Measurements from ENCODE around the gene TSPAN3.

TSPAN3 gene

GRCh38 chr15:77070495-77071304 lies at the start of gene TSPAN3:
TSPAN3 (minus strand) TSS chr15:77071109; CDS start chr15:77070954, 155 bp downstream.
- DNase-seq: peak; percentile 93

- DNase-seq: no peak
Observed at GRCh38 chr15:77120576-77120975, 49.7 kb upstream of the TSPAN3 start.

GRCh38 chr15:77119446-77119845 lies 48.5 kb upstream of the TSPAN3 start:
- no peak for DNase-seq

- peak; percentile 57 for DNase-seq
Observed at GRCh38 chr15:77118882-77119321, 48.0 kb upstream of the TSPAN3 start.

- DNase-seq: no peak
Observed at GRCh38 chr15:77115179-77115578, 44.3 kb upstream of the TSPAN3 start.

GRCh38 chr15:77112838-77113504 lies 42.1 kb upstream of the TSPAN3 start:
- no peak for DNase-seq

GRCh38 chr15:77111789-77112188 lies 40.9 kb upstream of the TSPAN3 start:
- no peak for DNase-seq

GRCh38 chr15:77107531-77108355 lies 36.8 kb upstream of the TSPAN3 start:
- DNase-seq: peak; percentile 72

- no peak for DNase-seq
Observed at GRCh38 chr15:77107068-77107467, 36.2 kb upstream of the TSPAN3 start.

- DNase-seq: no peak
Observed at GRCh38 chr15:77104155-77104554, 33.2 kb upstream of the TSPAN3 start.

GRCh38 chr15:77099741-77100463 lies 29.0 kb upstream of the TSPAN3 start:
- DNase-seq: no peak

GRCh38 chr15:77098572-77098971 lies 27.7 kb upstream of the TSPAN3 start:
- no peak for DNase-seq

GRCh38 chr15:77097921-77098320 lies 27.0 kb upstream of the TSPAN3 start:
- no peak for DNase-seq

- DNase-seq: peak; percentile 8
Observed at GRCh38 chr15:77097248-77097721, 26.4 kb upstream of the TSPAN3 start.

GRCh38 chr15:77096541-77096940 lies 25.6 kb upstream of the TSPAN3 start:
- DNase-seq: no peak

- no peak for DNase-seq
Observed at GRCh38 chr15:77096138-77096537, 25.2 kb upstream of the TSPAN3 start.

- DNase-seq: no peak
Observed at GRCh38 chr15:77094397-77095030, 23.6 kb upstream of the TSPAN3 start.

GRCh38 chr15:77093436-77093835 lies 22.5 kb upstream of the TSPAN3 start:
- no peak for DNase-seq

GRCh38 chr15:77091097-77091496 lies 20.2 kb upstream of the TSPAN3 start:
- DNase-seq: no peak

GRCh38 chr15:77087213-77087612 lies 16.3 kb upstream of the TSPAN3 start:
- DNase-seq: no peak

GRCh38 chr15:77085297-77085696 lies 14.4 kb upstream of the TSPAN3 start:
- DNase-seq: no peak

- no peak for DNase-seq
Observed at GRCh38 chr15:77084436-77084835, 13.5 kb upstream of the TSPAN3 start.
